Heart left ventricle (tissue), 16 donors: Measurements from ENCODE around the gene TNFSF10. TPM values are rescaled to one million over a fixed set of nuclear protein-coding genes. Genes with fewer than 3 reads are reported as not detected.
A peak's percentile ranks its signal among the peaks of the same experiment; 100 is the strongest.

Experiments
- ATAC-seq, 4 donors: fragments of 200-7000 bp; cut with Tn5 transposase; one replicate each; pipeline ENCODE4 v1.9.1; 2020 to 2022; ENCODE audit warnings: moderate library complexity in 4 of 4, mild to moderate bottlenecking in 3 of 4, moderate number of reproducible peaks in 1 of 4
- DNase-seq, 5 donors: peaks; one replicate each; pipeline ENCODE4 v3.0.0-alpha.2; 2020
- H3K27ac ChIP-seq, 12 donors: fragments of 200-600 bp; sonication (generic) in 4 of 12; one replicate each; pipeline versions ENCODE4 v1.5.0 to v1.8.0; 2016 to 2022; ENCODE audit warnings: mild to moderate bottlenecking in 2 of 12
- H3K27me3 ChIP-seq, 9 donors: fragments of 200-600 bp; sonication (generic) in 2 of 9; one replicate each; pipeline versions ENCODE4 v1.5.1 to v1.8.0; 2016 to 2022; ENCODE audit warnings: mild to moderate bottlenecking in 3 of 9
- H3K36me3 ChIP-seq, 9 donors: fragments of 200-600 bp; sonication (generic) in 2 of 9; one replicate each; pipeline versions ENCODE4 v1.5.0 to v1.8.0; 2018 to 2022; ENCODE audit warnings: mild to moderate bottlenecking in 2 of 9
- H3K4me1 ChIP-seq, 12 donors: fragments of 200-600 bp; sonication (generic) in 4 of 12; one replicate each; pipeline versions ENCODE4 v1.5.0 to v1.8.0; 2016 to 2022; ENCODE audit warnings: mild to moderate bottlenecking in 3 of 12
- H3K4me3 ChIP-seq, 12 donors: fragments of 200-600 bp; sonication (generic) in 4 of 12; one replicate each; pipeline versions ENCODE4 v1.5.0 to v1.8.0; 2017 to 2022; ENCODE audit warnings: mild to moderate bottlenecking in 9 of 12, moderate library complexity in 4 of 12
- H3K9me3 ChIP-seq, 12 donors: fragments of 200-600 bp; sonication (generic) in 4 of 12; one replicate each; pipeline versions ENCODE4 v1.5.0 to v1.8.0; 2016 to 2022; ENCODE audit warnings: mild to moderate bottlenecking in 1 of 12
- POLR2A ChIP-seq, 2 donors: fragments of 450-650 bp; IDR thresholded peaks; one replicate each; pipeline ENCODE4 v1.6.1; 2017; ENCODE audit warnings: antibody characterized with exemption in 2 of 2, mild to moderate bottlenecking in 2 of 2, moderate library complexity in 2 of 2
- WGBS, 4 donors: extraction: QIAGEN DNeasy Blood & Tissue Kit in 2 of 4; methylation state at CpG; one replicate each; pipeline versions ENCODE4 v1.1.5 to v1.1.7; 2013 to 2018; 5-methylcytosine and 5-hydroxymethylcytosine counted together
- intact Hi-C, 10 donors: fragments of 100-400 bp; cut with DNase I; formaldehyde crosslinking; loops; one replicate each; pipeline versions ENCODE4 v1.11.1 to v1.14.2; 2022
- polyA plus RNA-seq, 2 donors: library from polyadenylated mRNA; stranded (reverse); fragments of 200-250 nt; gene quantifications; one replicate each; pipeline ENCODE4 v1.2.3, GENCODE V29; 2013
- total RNA-seq, 9 donors: library from RNA; depleted of rRNA in 2 of 9; stranded (reverse); fragments of >200 nt in 2 of 9; fragmentation: NEBNext Ultra II Directional in 3 of 9; extraction: Animal tissue kit (Norgen Biotek cat#: 25700) in 3 of 9; gene quantifications; one replicate each; pipeline versions ENCODE4 v1.1.0 to v1.2.4, GENCODE V29; 2016 to 2023
- TF ChIP-seq, protein P1 (sequence below), 12 donors: fragments of 200-600 bp; sonication (generic) in 4 of 12; IDR thresholded peaks; one replicate each; pipeline versions ENCODE4 v1.5.0 to v1.8.0; 2018 to 2022; ENCODE audit warnings: antibody characterized with exemption in 12 of 12, mild to moderate bottlenecking in 5 of 12
- donor health status: ischemic (EF 13 %, LVEDD 7.1; RV severe dilation, severe dysfunction).
- donor health status: healthy with polysubstance abuse.
- donor health status: DM: no; HTN: yes; CAD: no.
- donor health status: DM: no; HTN: no; CAD: no.
- donor health status: ischemic (EF 25% LVEDD 6.9; RV normal size, moderate dysfunction).
- donor health status: ischemic (EF 25% LVEDD 5.7; RV mildly dilated, moderate dysfunction).
- donor health status: healthy.
- donor health status: DM: yes; HTN: yes; CAD: no.
- donor health status: ischemic (EF 35%, LVEDD 5.7; RV mildly dilated, moderate dysfunction).
- donor health status: nonischemic (EF 11% LVEDD 7.7; RV severe dilation, severe dysfunction).
- donor health status: DM: yes; HTN: yes; CAD: no.
- donor health status: PGD.
- donor health status: ischemic (EF 29% LVEDD 5.4; RV normal size, mild dysfunction).
- donor health status: nonischemic (EF 23%, LVEDD 6.1; RV moderate dilation, normal function).

The TNFSF10 gene
- total and polyA plus RNA-seq, 11 donors = 7.0 to 80.4 (median 20.1) TPM

GRCh38 chr3:172465281-172465680, 57.9 kb downstream of the TNFSF10 start:
- H3K27me3 ChIP-seq = no peaks in the 10 kb centered on the region
- no peaks in the 10 kb centered on the region for H3K9me3 ChIP-seq
- no peak overlapping the region for H3K27ac ChIP-seq
- DNase-seq (no peak), ATAC-seq (no peak)
- intact Hi-C loops = no loop called here
- TF ChIP-seq, protein P1, sequence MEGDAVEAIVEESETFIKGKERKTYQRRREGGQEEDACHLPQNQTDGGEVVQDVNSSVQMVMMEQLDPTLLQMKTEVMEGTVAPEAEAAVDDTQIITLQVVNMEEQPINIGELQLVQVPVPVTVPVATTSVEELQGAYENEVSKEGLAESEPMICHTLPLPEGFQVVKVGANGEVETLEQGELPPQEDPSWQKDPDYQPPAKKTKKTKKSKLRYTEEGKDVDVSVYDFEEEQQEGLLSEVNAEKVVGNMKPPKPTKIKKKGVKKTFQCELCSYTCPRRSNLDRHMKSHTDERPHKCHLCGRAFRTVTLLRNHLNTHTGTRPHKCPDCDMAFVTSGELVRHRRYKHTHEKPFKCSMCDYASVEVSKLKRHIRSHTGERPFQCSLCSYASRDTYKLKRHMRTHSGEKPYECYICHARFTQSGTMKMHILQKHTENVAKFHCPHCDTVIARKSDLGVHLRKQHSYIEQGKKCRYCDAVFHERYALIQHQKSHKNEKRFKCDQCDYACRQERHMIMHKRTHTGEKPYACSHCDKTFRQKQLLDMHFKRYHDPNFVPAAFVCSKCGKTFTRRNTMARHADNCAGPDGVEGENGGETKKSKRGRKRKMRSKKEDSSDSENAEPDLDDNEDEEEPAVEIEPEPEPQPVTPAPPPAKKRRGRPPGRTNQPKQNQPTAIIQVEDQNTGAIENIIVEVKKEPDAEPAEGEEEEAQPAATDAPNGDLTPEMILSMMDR (IDR thresholded peaks at IDR 0.05) = no peak
- TF ChIP-seq POLR2A (IDR thresholded peaks at IDR 0.05) = no peak
- no peaks in the 10 kb centered on the region for H3K36me3 ChIP-seq
- H3K4me1 ChIP-seq = peaks cover 0 to 5% (median 0%) of the 10 kb centered on the region in 12 donors
- no peak overlapping the region for H3K4me3 ChIP-seq

DNA sequence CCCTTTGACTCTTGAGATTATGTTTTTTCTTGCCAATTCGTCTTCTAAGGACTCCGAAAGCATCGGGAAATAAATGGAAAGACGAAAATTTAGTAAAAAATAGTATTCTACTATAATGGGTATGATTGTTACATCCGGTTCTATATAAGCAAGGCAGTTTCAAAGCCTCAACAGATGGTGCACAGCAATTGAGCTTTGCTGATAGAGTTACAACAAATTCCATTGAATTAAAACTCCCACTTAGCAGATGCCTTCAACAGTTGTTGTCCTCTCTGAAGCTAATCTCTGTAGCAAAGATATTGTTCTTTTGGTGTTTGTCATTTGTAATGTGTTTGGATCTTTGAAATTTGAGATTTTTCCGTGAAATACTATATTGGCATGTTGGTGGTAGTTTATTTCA, 58.9 kb downstream of the TNFSF10 start:
- no peak for TF ChIP-seq POLR2A (IDR thresholded peaks at IDR 0.05)
- TF ChIP-seq, protein P1 (IDR thresholded peaks at IDR 0.05) = no peak
- no peak for DNase-seq
- Histone ChIP-seq H3K36me3 (no peaks in the 10 kb centered on the region), H3K27me3 (no peaks in the 10 kb centered on the region), H3K9me3 (no peaks in the 10 kb centered on the region), H3K4me1 (peaks cover 0 to 5% (median 0%) of the 10 kb centered on the region in 12 donors), H3K27ac (no peak overlapping the region), H3K4me3 (no peak overlapping the region)
- intact Hi-C loops = no loop called here
- ATAC-seq = no peak
- WGBS, 4 donors = 87 to 91% (median 87%) methylated on average over 6 of the region's 6 CpGs

DNA sequence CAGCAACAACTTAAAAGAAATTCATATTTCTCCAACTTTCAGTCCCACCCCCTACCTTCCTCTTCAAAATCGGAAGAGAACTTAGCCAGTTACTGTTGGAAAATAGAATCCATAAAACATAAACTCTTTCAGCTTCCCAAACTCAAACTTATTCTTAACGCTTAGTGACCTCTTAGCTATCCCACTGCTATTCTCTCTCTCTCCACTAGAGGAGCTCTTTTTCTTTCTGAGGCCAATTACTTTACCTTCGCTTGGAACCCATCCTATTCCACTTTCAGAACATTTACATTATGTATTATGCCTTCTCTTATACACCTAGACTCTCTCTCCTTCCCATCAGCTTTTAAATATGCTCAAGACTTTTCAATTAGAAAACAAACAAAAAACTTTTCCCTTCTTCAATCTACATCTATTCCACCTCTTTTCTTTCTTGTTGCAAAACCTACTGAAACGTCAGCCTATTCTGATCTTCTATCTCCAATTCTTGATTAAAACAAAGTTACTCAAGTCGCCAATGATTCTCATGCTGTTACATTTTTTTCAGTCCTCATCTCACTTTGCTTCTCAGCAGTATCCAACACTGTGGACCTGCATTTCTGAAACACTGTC, 61.6 kb downstream of the TNFSF10 start:
- DNase-seq (no peak), ATAC-seq (no peak)
- Histone ChIP-seq H3K36me3 (no peaks in the 10 kb centered on the region), H3K4me1 (peaks cover 0 to 5% (median 0%) of the 10 kb centered on the region in 12 donors), H3K4me3 (no peak overlapping the region), H3K27ac (no peak overlapping the region), H3K27me3 (no peaks in the 10 kb centered on the region), H3K9me3 (no peaks in the 10 kb centered on the region)
- TF ChIP-seq, protein P1 (IDR thresholded peaks at IDR 0.05) = peak; percentile 73 to 88 (median 84)
- no peak for TF ChIP-seq POLR2A (IDR thresholded peaks at IDR 0.05)
- 34 to 42% (median 36%) methylated on average over 5 of the region's 5 CpGs for WGBS, 4 donors
- intact Hi-C loops = no loop called here

- peaks cover 0 to 28% (median 5%) of the 10 kb centered on the region in 9 donors for H3K27me3 ChIP-seq
- H3K4me1 ChIP-seq = peaks cover 0 to 5% (median 0%) of the 10 kb centered on the region in 12 donors
- intact Hi-C loops = no loop called here
- DNase-seq = no peak
- no peaks in the 10 kb centered on the region for H3K9me3 ChIP-seq
- H3K27ac ChIP-seq = no peak overlapping the region
- no peak overlapping the region for H3K4me3 ChIP-seq
- no peaks in the 10 kb centered on the region for H3K36me3 ChIP-seq
- no peak for TF ChIP-seq POLR2A (IDR thresholded peaks at IDR 0.05)
- TF ChIP-seq, protein P1 (IDR thresholded peaks at IDR 0.05) = no peak
- WGBS, 4 donors = 86 to 96% (median 91%) methylated on average over 3 of the region's 3 CpGs
- no peak for ATAC-seq
Measured at GRCh38 chr3:172456404-172456803, 66.8 kb downstream of the TNFSF10 start.

Other genes with a start within 250 kb of the TNFSF10 start
- not detected for gene GHSR, start 75.0 kb downstream of the TNFSF10 start, total RNA-seq
- gene GHSR, start 75.0 kb downstream of the TNFSF10 start, polyA plus RNA-seq = not detected
- 10 to 100 TPM; 39.1 to 72.7 (median 52.0) TPM for gene NCEH1, start 187.6 kb upstream of the TNFSF10 start, total RNA-seq
- gene NCEH1, start 187.6 kb upstream of the TNFSF10 start, polyA plus RNA-seq = 10 to 100 TPM; 10.9 to 24.3 TPM
- 1 to 10 TPM; 3.4 to 9.1 (median 4.4) TPM for gene ECT2, start 227.3 kb upstream of the TNFSF10 start, total RNA-seq
- gene ECT2, start 227.3 kb upstream of the TNFSF10 start, polyA plus RNA-seq = 1 to 10 TPM; 1.6 to 5.9 TPM